Endothelial cell (in vitro differentiated cells): ENCODE data around the gene PMM2. TPM values are rescaled to one million over a fixed set of nuclear protein-coding genes. Genes with fewer than 3 reads are reported as not detected.

ENCODE experiments used
- DNase-seq: peaks from one replicate; pipeline ENCODE4 v3.0.0; 2021; ENCODE audit warnings: low spot score
- H3K27ac Mint-ChIP-seq: one replicate; pipeline ENCODE4 v1.8.0; 2021; ENCODE audit warnings: mixed read lengths, inconsistent platforms; ENCODE audit not compliant: unreplicated experiment
- H3K27me3 Mint-ChIP-seq: one replicate; pipeline ENCODE4 v1.8.0; 2021; ENCODE audit warnings: mild to moderate bottlenecking, moderate library complexity, mixed read lengths, inconsistent platforms; ENCODE audit not compliant: unreplicated experiment
- H3K36me3 Mint-ChIP-seq: one replicate; pipeline ENCODE4 v1.8.0; 2021; ENCODE audit warnings: mild to moderate bottlenecking, low read depth, mixed read lengths, inconsistent platforms; ENCODE audit not compliant: unreplicated experiment
- H3K4me1 Mint-ChIP-seq: one replicate; pipeline ENCODE4 v1.8.0; 2021; ENCODE audit warnings: mild to moderate bottlenecking, mixed read lengths, inconsistent platforms; ENCODE audit not compliant: unreplicated experiment
- H3K4me3 Mint-ChIP-seq: one replicate; pipeline ENCODE4 v1.8.0; 2021; ENCODE audit warnings: mild to moderate bottlenecking, mixed read lengths, inconsistent platforms; ENCODE audit not compliant: unreplicated experiment
- H3K9me3 Mint-ChIP-seq: one replicate; pipeline ENCODE4 v1.8.0; 2021; ENCODE audit warnings: mixed read lengths, inconsistent platforms; ENCODE audit not compliant: unreplicated experiment
- CTCF ChIP-seq: fragments of 200-600 bp; sonication (generic); IDR thresholded peaks from one replicate; pipeline ENCODE4 v1.5.0; 2021; ENCODE audit warnings: antibody characterized with exemption; ENCODE audit not compliant: unreplicated experiment
- total RNA-seq: library from RNA; stranded (reverse); fragmentation: NEBNext Ultra II Directional; extraction: Animal tissue kit (Norgen Biotek cat#: 25700); gene quantifications from one replicate; pipeline ENCODE4 v1.2.1, GENCODE V29; 2021; ENCODE audit not compliant: unreplicated experiment

Gene PMM2
- total RNA-seq, 1 donor from 2014 or later = 19.3 TPM

- H3K27ac Mint-ChIP-seq = no peak overlapping the region
Measured at GRCh38 chr16:8889893-8890548, 92.4 kb downstream of the PMM2 start.

GRCh38 chr16:8890549-8890921, 92.9 kb downstream of the PMM2 start:
- Mint-ChIP-seq H3K9me3 (no peaks in the 10 kb centered on the region), H3K27me3 (peaks cover 10% of the 10 kb centered on the region), H3K4me1 (peaks cover 10% of the 10 kb centered on the region), H3K36me3 (peaks cover 45% of the 10 kb centered on the region), H3K27ac (no peak overlapping the region), H3K4me3 (no peak overlapping the region)
- no peak for DNase-seq
- TF ChIP-seq CTCF = no peak

More at GRCh38 chr16:8889893-8890548, 92.4 kb downstream of the PMM2 start:
- no peak overlapping the region for H3K4me3 Mint-ChIP-seq
- H3K4me1 Mint-ChIP-seq = peaks cover 10% of the 10 kb centered on the region
- H3K27me3 Mint-ChIP-seq = peaks cover 13% of the 10 kb centered on the region
- no peaks in the 10 kb centered on the region for H3K9me3 Mint-ChIP-seq
- no peak for DNase-seq
- no peak for TF ChIP-seq CTCF
- H3K36me3 Mint-ChIP-seq = peaks cover 40% of the 10 kb centered on the region

- peaks cover 7% of the 10 kb centered on the region for H3K4me1 Mint-ChIP-seq
- no peaks in the 10 kb centered on the region for H3K9me3 Mint-ChIP-seq
- peaks cover 6% of the 10 kb centered on the region for H3K27me3 Mint-ChIP-seq
- H3K36me3 Mint-ChIP-seq = peaks cover 45% of the 10 kb centered on the region
- H3K27ac Mint-ChIP-seq = peak overlapping the region; percentile 58
- H3K4me3 Mint-ChIP-seq = no peak overlapping the region
- TF ChIP-seq CTCF = no peak
- no peak for DNase-seq
Measured at GRCh38 chr16:8892101-8892575, 94.5 kb downstream of the PMM2 start.

DNA sequence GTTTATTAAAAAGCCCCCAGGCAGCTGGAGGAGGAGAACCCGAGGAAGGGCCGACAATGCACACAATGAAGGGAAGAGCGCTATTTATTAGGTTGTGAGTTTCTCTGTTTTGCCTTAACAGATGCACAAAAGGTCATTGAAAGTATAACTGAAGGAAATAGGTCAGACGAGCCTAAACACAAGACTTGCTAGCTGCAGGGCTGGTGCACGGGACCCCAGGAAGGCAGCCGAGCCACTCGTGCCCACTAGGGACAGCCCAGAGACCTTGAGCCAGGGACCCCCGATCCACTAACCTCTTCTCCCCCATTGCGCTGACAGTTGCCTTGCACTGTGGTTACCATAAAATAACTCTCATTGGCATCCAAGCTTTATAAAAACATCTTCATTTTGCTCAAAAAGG, 95.8 kb downstream of the PMM2 start:
- Mint-ChIP-seq H3K27ac (no peak overlapping the region), H3K9me3 (no peaks in the 10 kb centered on the region), H3K4me3 (peak overlapping the region; percentile 76), H3K4me1 (peaks cover 5% of the 10 kb centered on the region), H3K27me3 (peaks cover 6% of the 10 kb centered on the region), H3K36me3 (peaks cover 50% of the 10 kb centered on the region)
- TF ChIP-seq CTCF = no peak
- no peak for DNase-seq

GRCh38 chr16:8893976-8894690, 96.5 kb downstream of the PMM2 start:
- peak overlapping the region; percentile 65 for H3K4me3 Mint-ChIP-seq
- H3K27ac Mint-ChIP-seq = no peak overlapping the region

More at GRCh38 chr16:8893976-8894690, 96.5 kb downstream of the PMM2 start:
- Mint-ChIP-seq H3K36me3 (peaks cover 53% of the 10 kb centered on the region), H3K4me1 (peaks cover 5% of the 10 kb centered on the region), H3K9me3 (no peaks in the 10 kb centered on the region), H3K27me3 (peaks cover 6% of the 10 kb centered on the region)
- TF ChIP-seq CTCF = no peak
- no peak for DNase-seq
